Progenitor cell of endocrine pancreas (in vitro differentiated cells): ENCODE results near the gene RCOR3. TPM values are rescaled to one million over a fixed set of nuclear protein-coding genes. Genes with fewer than 3 reads are reported as not detected.

Source experiments
- DNase-seq: peaks from one replicate; pipeline ENCODE4 v3.0.0; 2021; ENCODE audit warnings: low spot score; ENCODE audit not compliant: unreplicated experiment
- H3K27ac Mint-ChIP-seq: 2 replicates; pipeline ENCODE4 v1.8.0; 2021; ENCODE audit warnings: mild to moderate bottlenecking, moderate library complexity, mixed read lengths
- H3K27me3 Mint-ChIP-seq: 2 replicates; pipeline ENCODE4 v1.8.0; 2021; ENCODE audit warnings: mixed read lengths
- H3K36me3 Mint-ChIP-seq: 2 replicates; pipeline ENCODE4 v1.8.0; 2022; ENCODE audit warnings: mixed read lengths; ENCODE audit not compliant: insufficient read depth
- H3K4me1 Mint-ChIP-seq: 2 replicates; pipeline ENCODE4 v1.8.0; 2021; ENCODE audit warnings: low read depth, mixed read lengths
- H3K4me3 Mint-ChIP-seq: 2 replicates; pipeline ENCODE4 v1.8.0; 2021; ENCODE audit warnings: low read depth, mild to moderate bottlenecking, moderate library complexity, mixed read lengths
- H3K9me3 Mint-ChIP-seq: 2 replicates; pipeline ENCODE4 v1.8.0; 2021; ENCODE audit warnings: low read depth, mixed read lengths
- total RNA-seq: library from RNA; stranded (reverse); gene quantifications from 2 replicates; pipeline ENCODE4 v1.2.1, GENCODE V29; 2021
- TF ChIP-seq, protein P1 (sequence below): fragments of 200-600 bp; sonication (generic); IDR thresholded peaks from one replicate; pipeline ENCODE4 v1.5.0; 2021; ENCODE audit warnings: antibody characterized with exemption, mild to moderate bottlenecking; ENCODE audit not compliant: unreplicated experiment

The RCOR3 gene
- total RNA-seq, 1 donor from 2014 or later: 63.0 TPM

GRCh38 chr1:211359876-211360275, 100.7 kb downstream of the RCOR3 start:
- TF ChIP-seq, protein P1, sequence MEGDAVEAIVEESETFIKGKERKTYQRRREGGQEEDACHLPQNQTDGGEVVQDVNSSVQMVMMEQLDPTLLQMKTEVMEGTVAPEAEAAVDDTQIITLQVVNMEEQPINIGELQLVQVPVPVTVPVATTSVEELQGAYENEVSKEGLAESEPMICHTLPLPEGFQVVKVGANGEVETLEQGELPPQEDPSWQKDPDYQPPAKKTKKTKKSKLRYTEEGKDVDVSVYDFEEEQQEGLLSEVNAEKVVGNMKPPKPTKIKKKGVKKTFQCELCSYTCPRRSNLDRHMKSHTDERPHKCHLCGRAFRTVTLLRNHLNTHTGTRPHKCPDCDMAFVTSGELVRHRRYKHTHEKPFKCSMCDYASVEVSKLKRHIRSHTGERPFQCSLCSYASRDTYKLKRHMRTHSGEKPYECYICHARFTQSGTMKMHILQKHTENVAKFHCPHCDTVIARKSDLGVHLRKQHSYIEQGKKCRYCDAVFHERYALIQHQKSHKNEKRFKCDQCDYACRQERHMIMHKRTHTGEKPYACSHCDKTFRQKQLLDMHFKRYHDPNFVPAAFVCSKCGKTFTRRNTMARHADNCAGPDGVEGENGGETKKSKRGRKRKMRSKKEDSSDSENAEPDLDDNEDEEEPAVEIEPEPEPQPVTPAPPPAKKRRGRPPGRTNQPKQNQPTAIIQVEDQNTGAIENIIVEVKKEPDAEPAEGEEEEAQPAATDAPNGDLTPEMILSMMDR: no peak
- Mint-ChIP-seq H3K9me3 (no peaks in the 10 kb centered on the region), H3K4me3 (no peak overlapping the region), H3K27ac (no peak overlapping the region), H3K4me1 (no peaks in the 10 kb centered on the region), H3K27me3 (no peaks in the 10 kb centered on the region), H3K36me3 (no peaks in the 10 kb centered on the region)
- DNase-seq: no peak

DNA sequence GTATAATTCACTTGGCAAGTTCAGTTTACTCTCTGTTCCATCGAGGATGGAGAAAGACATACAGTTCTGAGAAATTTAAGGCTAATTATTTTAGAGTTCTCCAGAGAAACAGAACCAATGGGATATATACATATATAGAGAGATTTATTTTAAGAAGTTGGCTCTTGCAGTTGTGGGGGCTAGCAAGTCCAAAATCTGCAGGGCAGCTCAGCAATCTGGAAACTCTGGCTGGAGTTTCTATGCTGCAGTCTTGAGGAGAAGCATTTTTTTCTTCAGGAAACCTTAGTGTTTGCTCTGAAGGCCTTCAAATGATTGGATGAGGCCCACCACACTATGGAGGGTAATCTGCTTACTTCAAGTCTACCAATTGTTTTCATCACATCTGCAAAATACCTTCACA, 102.0 kb downstream of the RCOR3 start:
- Mint-ChIP-seq H3K36me3 (no peaks in the 10 kb centered on the region), H3K27me3 (no peaks in the 10 kb centered on the region), H3K27ac (no peak overlapping the region), H3K4me3 (no peak overlapping the region), H3K4me1 (no peaks in the 10 kb centered on the region), H3K9me3 (no peaks in the 10 kb centered on the region)
- DNase-seq: no peak
- TF ChIP-seq, protein P1: no peak

Other genes with a start within 250 kb of the RCOR3 start
- 0.22 and 0.38 TPM in 2 replicates for gene KCNH1, start 125.2 kb upstream of the RCOR3 start, total RNA-seq
- 4.5 and 7.1 TPM in 2 replicates for gene TRAF5, start 67.5 kb downstream of the RCOR3 start, total RNA-seq
- gene RD3, start 232.8 kb downstream of the RCOR3 start, total RNA-seq: not detected in 2 replicates